PFSK-1 (cell line): ENCODE measurements around the gene LITAF.

Experiments used
- FOXP2 ChIP-seq: optimal IDR thresholded peaks from 2 replicates; pipeline ENCODE3; 2011; ENCODE audit warnings: borderline replicate concordance, control low read depth, inconsistent platforms; ENCODE audit not compliant: insufficient read depth; ENCODE audit errors: extremely low read length, extremely low read depth
- POLR2AphosphoS5 ChIP-seq: IDR thresholded peaks from 2 replicates; pipeline ENCODE4 v1.6.1; 2012; ENCODE audit warnings: low read depth, mild to moderate bottlenecking, control low read depth, low read length, moderate library complexity
- REST ChIP-seq, 2 experiments: IDR thresholded peaks; 2 replicates each; pipeline versions ENCODE4 v1.6.1 to v1.8.0; 2011 to 2012; ENCODE audit warnings: low read depth in 2 of 2, low read length in 2 of 2, control low read depth in 1 of 2, inconsistent platforms in 1 of 2, mild to moderate bottlenecking in 1 of 2, moderate library complexity in 1 of 2; ENCODE audit not compliant: insufficient read depth in 1 of 2
- SIN3A ChIP-seq: IDR thresholded peaks from 2 replicates; pipeline ENCODE4 v1.6.1; 2012; ENCODE audit warnings: mild to moderate bottlenecking, low read length, moderate library complexity, borderline replicate concordance; ENCODE audit not compliant: insufficient read depth
- TAF1 ChIP-seq: IDR thresholded peaks from 2 replicates; pipeline ENCODE4 v1.6.1; 2012; ENCODE audit warnings: low read length, control low read depth, borderline replicate concordance; ENCODE audit not compliant: insufficient read depth

The LITAF gene

GRCh38 chr16:11514283-11514682 lies 72.4 kb downstream of the LITAF start:
- no peak for TF ChIP-seq TAF1
- TF ChIP-seq FOXP2, result no peak
- no peak for TF ChIP-seq SIN3A
- no peak for TF ChIP-seq REST (IDR thresholded peaks at IDR 0.05; ENCODE audit: insufficient read depth in 1 of 2, low read depth in 2 of 2, low read length in 2 of 2)
- TF ChIP-seq POLR2AphosphoS5, result no peak

GRCh38 chr16:11511801-11512200 lies 74.9 kb downstream of the LITAF start:
- TF ChIP-seq FOXP2 (no peak), SIN3A (no peak), REST (IDR thresholded peaks at IDR 0.05; ENCODE audit: insufficient read depth in 1 of 2, low read depth in 2 of 2, low read length in 2 of 2) (no peak), TAF1 (no peak), POLR2AphosphoS5 (no peak)

- no peak for TF ChIP-seq TAF1
- no peak for TF ChIP-seq POLR2AphosphoS5
- TF ChIP-seq SIN3A, result no peak
- TF ChIP-seq REST (IDR thresholded peaks at IDR 0.05; ENCODE audit: insufficient read depth in 1 of 2, low read depth in 2 of 2, low read length in 2 of 2), result no peak
- TF ChIP-seq FOXP2, result no peak
Measured at GRCh38 chr16:11511328-11511727, 75.4 kb downstream of the LITAF start.

- TF ChIP-seq SIN3A (no peak), FOXP2 (no peak), REST (IDR thresholded peaks at IDR 0.05; ENCODE audit: insufficient read depth in 1 of 2, low read depth in 2 of 2, low read length in 2 of 2) (no peak), TAF1 (no peak), POLR2AphosphoS5 (no peak)
Measured at GRCh38 chr16:11510178-11510973, 76.3 kb downstream of the LITAF start.

- TF ChIP-seq SIN3A (no peak), POLR2AphosphoS5 (no peak), TAF1 (no peak)
Measured at GRCh38 chr16:11507991-11508390, 78.7 kb downstream of the LITAF start.
